HG03439 (cell line): ENCODE data around the gene AGBL1.
"Not testable (repeated sequence)": the region's sequence is repeated elsewhere in the genome, so short reads cannot be mapped to it uniquely, and the experiment has no call there.

Experiments used
- ATAC-seq: cut with Tn5 transposase; IDR thresholded peaks from one replicate; pipeline ENCODE4 v1.9.1; 2021; ENCODE audit warnings: mild to moderate bottlenecking, moderate library complexity; ENCODE audit not compliant: unreplicated experiment

The AGBL1 gene

GRCh38 chr15:86082619-86083380, 3.1 kb downstream of the AGBL1 start:
- no peak for ATAC-seq

DNA sequence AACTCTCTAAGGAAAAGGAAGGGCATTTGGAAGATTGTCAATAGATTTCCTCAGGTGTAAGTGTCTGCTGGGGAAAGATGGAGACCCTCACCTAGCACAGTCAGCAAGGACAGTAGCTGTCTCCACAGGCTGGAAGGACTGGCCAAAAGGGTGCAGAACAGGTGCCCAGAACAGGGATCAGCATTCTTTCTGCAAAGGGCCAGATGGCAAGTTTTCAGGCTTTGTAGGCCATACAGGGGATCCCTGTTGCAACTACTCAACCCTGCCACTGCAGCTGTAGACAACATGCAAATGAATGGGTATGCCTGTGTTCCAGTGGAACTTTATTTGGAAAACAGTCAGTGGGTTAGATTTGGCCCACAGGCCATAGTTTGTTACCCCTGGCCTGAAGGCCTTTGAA, 8.1 kb downstream of the AGBL1 start:
- ATAC-seq = no peak

- no peak for ATAC-seq
Observed at GRCh38 chr15:86089422-86089821, 9.8 kb downstream of the AGBL1 start.

DNA sequence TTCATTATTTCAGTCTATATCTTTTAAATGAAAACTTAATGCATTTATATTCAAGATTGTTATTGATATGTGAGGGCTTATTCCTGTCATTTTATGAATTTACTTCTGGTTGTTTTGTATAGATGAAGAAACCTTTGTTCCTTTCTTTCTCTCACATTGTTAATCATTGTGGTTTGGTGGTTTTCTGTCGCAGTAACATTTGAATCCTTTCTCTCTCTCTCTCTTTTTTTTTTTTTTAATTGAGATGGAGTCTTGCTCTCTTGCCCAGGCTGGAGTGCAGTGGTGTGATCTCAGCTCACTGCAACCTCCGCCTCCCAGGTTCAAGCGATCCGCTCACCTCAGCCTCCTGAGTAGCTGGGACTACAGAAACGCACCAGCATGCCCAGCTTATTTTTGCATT, 22.1 kb downstream of the AGBL1 start:
- no peak for ATAC-seq

- no peak for ATAC-seq
Observed at GRCh38 chr15:86103825-86104224, 24.2 kb downstream of the AGBL1 start.

DNA sequence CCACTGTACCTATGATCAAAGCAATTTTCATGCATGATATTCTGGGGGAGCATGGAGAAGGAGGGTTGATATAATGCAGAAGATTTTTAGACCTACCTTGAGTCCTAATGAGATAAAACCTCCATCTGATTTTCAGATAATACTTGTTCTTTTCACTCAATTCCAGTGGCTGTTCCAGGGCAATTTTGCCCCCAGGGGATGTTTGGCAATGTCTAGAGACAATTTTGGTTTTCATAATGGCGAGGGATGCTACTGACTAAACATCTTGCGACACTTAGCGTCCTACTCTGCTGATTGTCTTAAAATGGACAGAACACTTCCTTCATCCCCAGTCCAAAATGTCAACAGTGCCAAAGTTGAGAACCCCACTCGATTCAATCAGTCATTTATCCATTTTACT, 26.6 kb downstream of the AGBL1 start:
- ATAC-seq = no peak

- no peak for ATAC-seq
Observed at GRCh38 chr15:86115145-86115801, 35.6 kb downstream of the AGBL1 start.

DNA sequence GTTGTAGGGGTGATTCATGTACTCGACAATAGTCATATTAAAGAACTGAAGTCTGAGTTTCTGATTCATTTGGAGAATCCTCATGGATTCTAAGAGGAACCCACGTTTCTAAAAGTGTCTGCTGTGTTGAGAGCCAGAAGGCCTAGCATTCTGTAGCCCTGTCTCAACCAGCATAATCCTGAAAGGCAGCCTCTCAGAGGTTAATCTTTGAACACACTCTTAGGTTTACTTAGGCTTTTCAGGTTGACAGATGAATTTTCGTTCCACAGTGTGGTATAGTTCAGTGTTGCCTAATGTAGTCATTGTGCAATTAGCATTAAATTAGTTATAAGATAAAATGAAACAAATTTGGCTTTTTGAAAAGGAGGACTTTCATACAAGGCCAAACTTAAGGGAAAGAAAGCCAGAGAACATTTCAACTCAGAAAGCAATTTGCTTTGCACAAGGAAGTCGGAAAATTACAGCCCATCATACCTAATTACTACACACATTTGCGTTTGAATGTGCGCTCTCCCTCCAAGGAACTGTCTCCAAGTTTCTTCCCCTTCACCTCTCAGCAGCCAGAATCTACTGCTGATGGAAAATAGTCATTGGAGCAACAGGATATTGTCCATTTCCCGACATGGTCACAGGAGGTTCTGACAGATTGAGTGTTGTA, 42.0 kb downstream of the AGBL1 start:
- no peak for ATAC-seq

DNA sequence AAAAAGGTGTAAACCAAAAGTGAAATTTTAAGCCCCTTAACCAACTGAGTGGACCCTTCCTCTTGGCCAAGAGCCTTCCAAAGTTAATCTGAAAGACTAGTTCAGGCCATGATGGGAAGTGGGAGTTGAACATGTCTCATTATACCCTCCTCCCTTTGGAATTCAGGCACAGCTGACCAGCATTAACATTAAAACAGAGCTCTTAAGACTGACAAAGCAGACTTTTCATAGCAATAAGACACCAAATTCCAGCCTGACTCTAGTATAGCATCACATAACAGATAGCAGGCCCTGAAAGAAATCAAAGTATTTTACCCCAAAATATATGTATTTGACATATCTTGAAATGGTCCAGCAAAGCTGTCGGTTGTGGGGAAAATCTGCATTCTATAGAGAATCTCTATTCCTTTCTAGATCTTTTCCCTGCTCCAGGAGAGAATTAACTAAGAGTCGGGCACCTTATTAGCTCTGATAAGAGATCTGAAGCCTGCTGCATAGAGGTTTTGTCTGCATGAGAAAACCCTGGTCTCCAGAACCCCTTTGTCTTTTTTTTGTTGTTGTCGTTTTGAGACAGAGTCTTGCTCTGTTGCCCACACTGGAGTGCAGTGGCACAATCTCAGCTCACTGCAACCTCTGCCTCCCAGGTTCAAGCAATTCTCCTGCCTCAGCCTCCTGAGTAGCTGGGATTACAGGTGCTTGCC, 43.2 kb downstream of the AGBL1 start:
- ATAC-seq = not testable (repeated sequence)

DNA sequence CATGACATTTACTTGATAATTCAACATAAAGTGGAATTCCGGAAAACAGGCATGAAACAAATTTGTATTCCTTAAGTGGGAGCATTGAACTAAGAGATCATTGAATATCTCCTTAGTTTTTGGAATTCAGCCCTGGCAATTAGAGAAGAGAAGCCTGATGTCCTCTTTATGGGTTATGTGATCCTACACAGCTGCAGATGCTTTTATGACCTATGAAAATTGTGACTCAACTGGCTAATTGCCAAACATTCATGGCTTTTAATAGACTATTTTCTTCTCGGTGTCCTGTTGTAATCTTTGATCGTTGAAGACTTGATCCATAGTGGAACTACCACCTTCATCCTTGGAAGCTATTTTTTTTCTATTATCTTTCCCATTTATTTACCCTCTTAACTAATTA, 46.1 kb downstream of the AGBL1 start:
- no peak for ATAC-seq

GRCh38 chr15:86127547-86127946, 47.9 kb downstream of the AGBL1 start:
- ATAC-seq = no peak

GRCh38 chr15:86135041-86135440, 55.4 kb downstream of the AGBL1 start:
- no peak for ATAC-seq

DNA sequence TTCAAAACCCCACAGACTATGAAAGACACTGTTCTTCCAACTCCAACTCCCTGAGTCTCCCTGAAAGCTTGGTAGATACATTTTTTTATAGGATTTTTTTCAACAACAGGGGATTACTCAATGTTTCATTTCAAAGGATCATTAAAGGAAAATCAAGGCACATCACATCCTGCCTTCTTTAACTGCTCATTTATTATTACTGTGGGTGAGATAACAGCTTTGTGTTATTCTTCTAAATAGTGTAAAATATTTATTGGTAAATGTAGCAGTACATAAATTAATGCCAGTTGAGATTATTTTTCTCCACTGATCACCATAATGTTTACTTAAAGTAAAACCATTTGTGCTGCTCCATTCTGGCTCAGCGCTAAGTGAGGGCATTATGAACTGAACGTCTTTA, 57.2 kb downstream of the AGBL1 start:
- ATAC-seq = no peak

GRCh38 chr15:86138798-86139197, 59.1 kb downstream of the AGBL1 start:
- no peak for ATAC-seq

DNA sequence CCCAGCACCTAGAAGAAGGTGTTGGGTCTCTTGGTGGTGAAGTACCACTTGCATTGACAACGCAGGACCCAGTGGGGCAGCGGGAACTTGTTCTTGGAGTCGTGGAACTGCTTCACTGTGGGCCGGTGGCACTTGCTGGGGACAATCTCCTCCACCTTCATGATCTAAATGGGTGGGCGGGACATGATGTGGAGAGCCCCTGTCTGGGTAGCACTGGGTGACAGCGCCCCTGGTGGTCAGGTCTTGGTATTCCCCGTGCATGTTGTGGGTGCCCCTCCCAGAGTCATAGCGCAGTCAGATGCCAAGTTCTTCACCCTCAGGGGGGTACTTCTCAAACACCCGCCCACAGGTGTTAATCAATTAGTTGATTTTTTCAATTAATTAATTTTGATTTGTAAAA, 60.2 kb downstream of the AGBL1 start:
- ATAC-seq = no peak

DNA sequence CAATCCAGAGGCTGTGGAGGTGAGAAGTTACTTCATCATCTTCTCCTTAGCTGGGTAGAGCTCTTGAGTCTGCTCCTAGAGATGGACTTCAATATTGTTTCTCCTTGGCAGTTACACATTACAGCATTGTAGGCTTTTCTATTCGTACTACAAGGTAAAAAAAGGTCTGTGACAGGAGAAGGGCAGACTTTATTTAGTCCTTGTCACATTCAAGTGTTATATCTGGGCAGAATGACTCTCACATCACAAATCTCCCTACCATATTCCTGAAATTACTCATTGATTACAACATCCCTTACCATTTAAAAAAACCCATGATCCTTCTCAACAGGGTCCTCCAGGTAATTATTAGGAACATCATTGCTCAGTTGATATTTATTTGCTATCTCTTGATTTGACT, 75.0 kb downstream of the AGBL1 start:
- ATAC-seq = no peak

- ATAC-seq = no peak
Observed at GRCh38 chr15:86155551-86155950, 75.9 kb downstream of the AGBL1 start.

DNA sequence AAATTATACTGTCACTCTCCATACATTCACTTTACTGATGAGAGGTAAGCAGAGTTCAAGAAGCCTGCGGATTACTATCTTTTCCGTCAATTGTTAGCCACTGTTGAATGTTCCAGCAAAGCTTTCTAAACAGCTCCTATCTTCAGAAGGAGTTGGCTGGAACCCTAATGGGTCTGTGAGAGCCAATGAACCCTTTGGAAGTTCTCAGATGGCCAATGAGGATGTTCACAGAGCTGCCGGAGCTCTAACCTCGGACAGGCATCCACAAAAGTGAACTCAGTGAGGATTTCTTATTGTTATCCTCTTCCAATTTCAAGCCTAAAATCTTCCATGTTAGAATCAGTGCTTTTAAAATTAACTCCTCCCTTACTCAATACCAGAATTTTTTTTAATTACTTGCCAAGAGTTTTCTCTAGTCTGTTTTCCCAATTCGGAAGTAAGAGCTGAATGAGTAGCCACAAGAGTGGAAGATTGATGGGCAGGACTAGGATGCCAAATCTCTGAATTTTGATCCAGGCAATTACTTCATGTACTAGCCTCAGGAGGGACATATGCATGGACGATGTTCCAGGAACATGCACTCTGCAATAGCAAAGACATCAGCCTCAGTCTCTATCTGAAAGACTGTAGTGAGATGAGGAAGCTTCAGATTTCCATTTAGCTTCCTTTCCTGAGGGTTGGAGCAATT, 78.1 kb downstream of the AGBL1 start:
- ATAC-seq = no peak

DNA sequence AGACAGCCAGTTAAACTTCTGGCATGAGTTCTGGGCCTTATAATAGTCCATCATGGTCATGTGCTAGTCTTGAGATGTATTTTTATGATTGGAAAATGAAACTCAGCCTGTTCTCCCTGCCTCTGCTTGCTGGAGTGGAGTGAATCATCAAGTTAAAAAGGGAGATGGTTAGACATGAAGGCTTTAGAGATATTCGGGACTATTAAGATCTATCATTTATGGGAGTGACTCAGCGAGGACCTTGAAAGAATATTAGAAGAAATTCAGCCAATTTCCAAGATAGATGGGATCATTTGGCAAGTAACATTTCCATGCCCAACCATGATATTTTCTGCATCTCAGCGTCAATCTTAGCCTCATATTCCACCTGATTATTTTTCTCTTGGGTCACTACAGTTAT, 79.8 kb downstream of the AGBL1 start:
- no peak for ATAC-seq

DNA sequence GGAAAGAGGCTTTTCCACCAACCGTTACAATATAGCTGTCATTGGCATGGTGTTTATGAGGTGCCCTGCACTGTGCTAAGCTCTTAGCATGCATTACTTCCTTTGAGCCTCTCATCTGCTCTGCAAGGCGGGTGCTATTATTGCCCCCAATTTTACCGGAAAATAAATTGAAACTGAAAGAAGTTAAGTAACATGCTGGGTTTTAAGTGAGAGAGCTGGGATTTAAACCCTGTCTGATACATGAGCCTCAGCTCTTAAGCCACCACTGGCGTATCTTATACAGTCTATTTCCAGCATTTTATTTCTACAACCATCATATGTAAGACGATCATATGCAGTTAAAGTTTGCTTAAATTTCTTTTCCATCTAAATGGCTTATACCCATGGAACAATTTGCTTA, 81.6 kb downstream of the AGBL1 start:
- no peak for ATAC-seq

DNA sequence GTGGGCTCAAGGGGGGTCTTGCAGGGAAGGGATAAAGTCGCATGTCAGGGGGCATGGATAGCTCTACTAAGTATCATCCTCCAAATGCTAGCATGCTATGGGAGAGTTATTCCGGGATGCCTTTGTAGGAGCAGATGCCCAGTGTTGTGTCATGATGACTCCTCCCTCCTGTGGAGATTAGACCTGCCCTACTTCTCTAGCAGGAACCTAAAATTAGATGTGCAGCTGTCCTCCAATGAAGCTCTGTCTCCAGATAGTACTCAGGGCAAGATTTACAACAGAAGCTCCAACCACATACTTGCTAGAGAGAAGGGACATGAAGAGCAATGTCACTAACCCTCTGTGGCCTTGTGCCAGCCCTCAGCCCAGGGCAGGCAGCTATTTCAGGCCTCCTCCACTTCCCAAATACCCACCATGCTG, 82.5 kb downstream of the AGBL1 start:
- no peak for ATAC-seq
